HG03469 (cell line): ENCODE results near the gene PPL.
"Not testable (repeated sequence)": the region's sequence is repeated elsewhere in the genome, so short reads cannot be mapped to it uniquely, and the experiment has no call there.

Experiments used
- ATAC-seq: cut with Tn5 transposase; IDR thresholded peaks from one replicate; pipeline ENCODE4 v1.9.1; 2021; ENCODE audit warnings: mild to moderate bottlenecking, moderate library complexity, moderate number of reproducible peaks; ENCODE audit not compliant: unreplicated experiment

Gene PPL

GRCh38 chr16:4958510-4959438 is 21.8 kb upstream of the PPL start:
- ATAC-seq: no peak

- ATAC-seq: no peak
These were observed 21.0 kb upstream of the PPL start, which contains the start of gene SEC14L5 for GRCh38 chr16:4957720-4958509. TSS of gene SEC14L5 (plus strand) at chr16:4958330. CDS start at chr16:4959324, 994 bp downstream.

- ATAC-seq: no peak
These were observed 20.4 kb upstream of the PPL start for GRCh38 chr16:4957420-4957719.

GRCh38 chr16:4954714-4955113 is 17.8 kb upstream of the PPL start:
- ATAC-seq: no peak

GRCh38 chr16:4951583-4951982 is 14.6 kb upstream of the PPL start:
- ATAC-seq: not testable (repeated sequence)

GRCh38 chr16:4949986-4950385 is 13.0 kb upstream of the PPL start:
- ATAC-seq: no peak

GRCh38 chr16:4948903-4949766 is 12.2 kb upstream of the PPL start:
- ATAC-seq: no peak

GRCh38 chr16:4947722-4948503 is 11.0 kb upstream of the PPL start:
- no peak for ATAC-seq

GRCh38 chr16:4946917-4947316 is 10.0 kb upstream of the PPL start:
- ATAC-seq: no peak

- no peak for ATAC-seq
These were observed 8.9 kb upstream of the PPL start for GRCh38 chr16:4945560-4946502.

- no peak for ATAC-seq
These were observed 7.7 kb upstream of the PPL start for GRCh38 chr16:4944333-4945281.

GRCh38 chr16:4942481-4942880 is 5.5 kb upstream of the PPL start:
- ATAC-seq: no peak

GRCh38 chr16:4940719-4941118 is 3.8 kb upstream of the PPL start:
- ATAC-seq: no peak

- ATAC-seq: no peak
These were observed 1.7 kb upstream of the PPL start for GRCh38 chr16:4938683-4939030.

- ATAC-seq: no peak
These were observed 1.1 kb upstream of the PPL start for GRCh38 chr16:4937782-4938682.

- ATAC-seq: no peak
These were observed 562 bp downstream of the PPL start for GRCh38 chr16:4936181-4936990.
